Omental fat pad (tissue), 4 donors: Measurements from ENCODE around the gene RNU4-1. TPM values are rescaled to one million over a fixed set of nuclear protein-coding genes. Genes with fewer than 3 reads are reported as not detected.
"Not testable (repeated sequence)": the region's sequence is repeated elsewhere in the genome, so short reads cannot be mapped to it uniquely, and the experiment has no call there.

Experiments
- ATAC-seq: fragments of 150-250 bp; one replicate; pipeline ENCODE4 v1.9.1; 2016; ENCODE audit warnings: mild to moderate bottlenecking, moderate library complexity; ENCODE audit not compliant: low FRiP score
- DNase-seq: peaks from one replicate; pipeline ENCODE4 v3.0.0-alpha.2; 2019; ENCODE audit warnings: low spot score
- small RNA-seq: library from RNA; depleted of rRNA; stranded (forward); fragments of <200 nt; gene quantifications from one replicate; pipeline ENCODE3, GENCODE V24; 2016
- total RNA-seq, 4 donors: library from RNA; depleted of rRNA; stranded (reverse); fragments of >200 nt; gene quantifications; one replicate each; pipeline ENCODE4 v1.1.0, GENCODE V29; 2016
- TF ChIP-seq, protein P1 (sequence below), 3 donors: fragments of 450-650 bp; IDR thresholded peaks; one replicate each; pipeline ENCODE4 v1.5.1; 2016 to 2017; ENCODE audit warnings: antibody characterized with exemption in 3 of 3, mild to moderate bottlenecking in 3 of 3, moderate library complexity in 2 of 3

Gene RNU4-1
- total RNA-seq, 4 donors from 2014 or later = under 0.01 TPM; not detected in 2

DNA sequence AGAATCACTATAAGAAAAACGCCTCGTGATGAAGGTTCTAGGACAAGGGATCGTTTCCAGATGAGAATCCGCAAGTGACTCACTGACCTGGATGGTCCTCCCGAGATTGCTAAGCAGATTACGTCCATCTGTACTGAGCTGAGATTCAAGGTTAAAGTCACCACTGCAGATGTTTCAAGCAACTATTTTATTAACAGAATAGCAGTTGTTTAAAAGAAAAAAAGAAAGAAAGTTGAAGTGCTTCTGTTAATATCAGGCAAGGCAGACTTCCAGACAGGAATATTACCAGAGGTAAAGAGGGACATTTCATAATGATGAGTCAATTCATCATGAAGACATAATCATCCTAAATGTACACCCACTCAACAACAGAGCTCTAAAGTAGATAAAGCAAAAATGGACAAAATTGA lies 45.4 kb downstream of the RNU4-1 start:
- TF ChIP-seq, protein P1, sequence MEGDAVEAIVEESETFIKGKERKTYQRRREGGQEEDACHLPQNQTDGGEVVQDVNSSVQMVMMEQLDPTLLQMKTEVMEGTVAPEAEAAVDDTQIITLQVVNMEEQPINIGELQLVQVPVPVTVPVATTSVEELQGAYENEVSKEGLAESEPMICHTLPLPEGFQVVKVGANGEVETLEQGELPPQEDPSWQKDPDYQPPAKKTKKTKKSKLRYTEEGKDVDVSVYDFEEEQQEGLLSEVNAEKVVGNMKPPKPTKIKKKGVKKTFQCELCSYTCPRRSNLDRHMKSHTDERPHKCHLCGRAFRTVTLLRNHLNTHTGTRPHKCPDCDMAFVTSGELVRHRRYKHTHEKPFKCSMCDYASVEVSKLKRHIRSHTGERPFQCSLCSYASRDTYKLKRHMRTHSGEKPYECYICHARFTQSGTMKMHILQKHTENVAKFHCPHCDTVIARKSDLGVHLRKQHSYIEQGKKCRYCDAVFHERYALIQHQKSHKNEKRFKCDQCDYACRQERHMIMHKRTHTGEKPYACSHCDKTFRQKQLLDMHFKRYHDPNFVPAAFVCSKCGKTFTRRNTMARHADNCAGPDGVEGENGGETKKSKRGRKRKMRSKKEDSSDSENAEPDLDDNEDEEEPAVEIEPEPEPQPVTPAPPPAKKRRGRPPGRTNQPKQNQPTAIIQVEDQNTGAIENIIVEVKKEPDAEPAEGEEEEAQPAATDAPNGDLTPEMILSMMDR (IDR thresholded peaks at IDR 0.05) = no peak
- DNase-seq (no peak), ATAC-seq (peak; percentile 28)

DNA sequence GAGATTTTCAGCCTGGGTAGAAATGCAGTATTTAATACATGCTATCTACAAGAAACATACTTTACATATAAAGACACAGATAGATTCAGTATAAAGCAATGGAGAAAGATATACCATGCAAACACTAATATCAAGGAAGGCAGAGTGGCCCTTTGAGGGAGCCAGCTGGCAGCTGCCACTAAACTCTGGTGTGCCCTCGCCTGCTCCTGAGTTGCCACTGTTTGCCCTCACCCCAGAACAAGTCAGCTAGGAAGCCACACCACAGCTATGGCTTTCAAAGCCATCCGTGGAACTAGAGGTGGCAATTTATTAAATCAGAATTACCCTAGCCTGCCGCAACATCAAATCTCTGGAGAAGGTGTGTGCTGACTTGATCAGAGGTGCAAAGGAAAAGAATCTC lies 45.9 kb downstream of the RNU4-1 start:
- no peak for ATAC-seq
- DNase-seq = no peak
- TF ChIP-seq, protein P1 (IDR thresholded peaks at IDR 0.05) = no peak

DNA sequence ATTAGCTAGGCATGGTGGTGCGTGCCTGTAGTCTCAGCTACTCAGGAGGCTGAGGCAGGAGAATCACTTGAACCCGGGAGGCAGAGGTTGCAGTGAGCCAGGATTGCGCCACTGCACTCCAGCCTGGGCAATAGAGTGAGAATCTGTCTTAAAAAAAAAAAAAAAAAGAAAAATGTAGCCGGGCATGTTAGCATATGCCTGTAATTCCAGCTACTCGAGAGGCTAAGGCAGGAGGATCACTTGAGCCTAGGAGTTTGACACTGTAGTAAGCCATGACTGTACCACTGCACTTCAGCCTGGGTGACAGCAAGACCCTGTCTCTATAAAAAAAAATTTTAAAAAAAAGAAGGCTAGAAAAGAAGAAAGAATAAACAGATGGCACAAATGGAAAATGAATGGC lies 46.3 kb downstream of the RNU4-1 start:
- not testable (repeated sequence) for ATAC-seq, DNase-seq

Small RNA genes within 50 kb of the gene (small RNA-seq; reads per million reads assigned to genes)
- gene RNU4-1 = 1,679 reads per million, percentile 99 among the genes with 10 or more reads in this experiment
- 912 reads per million, percentile 99 among the genes with 10 or more reads in this experiment for gene RNU4-2
- not detected for gene RNU6-1088P

Other genes starting within 250 kb of the RNU4-1 start
- 10 to 100 TPM; 22.4 to 36.1 (median 25.9) TPM for gene RAB35, start 176.5 kb downstream of the RNU4-1 start, total RNA-seq
- gene GCN1, start 98.5 kb downstream of the RNU4-1 start, total RNA-seq = 10 to 100 TPM; 52.5 to 99.4 (median 72.1) TPM
- gene RPLP0, start 92.1 kb downstream of the RNU4-1 start, total RNA-seq = 1,000 to 10,000 TPM; 2,289 to 4,489 (median 2,885) TPM
- 100 to 1,000 TPM in 1 of 4 donors, 10 to 100 TPM in 3; 40.0 to 151 (median 73.1) TPM for gene PXN, start 27.5 kb downstream of the RNU4-1 start, total RNA-seq
- gene RNU4-2, start 1.3 kb downstream of the RNU4-1 start, total RNA-seq = under 1 TPM; under 0.01 TPM
- 1 to 10 TPM in 3 of 4 donors, not detected in 1; 1.3 to 2.4 (median 1.4) TPM for gene SIRT4, start 9.1 kb upstream of the RNU4-1 start, total RNA-seq
- gene PLA2G1B, start 34.5 kb upstream of the RNU4-1 start, total RNA-seq = not detected
- gene MSI1, start 75.9 kb upstream of the RNU4-1 start, total RNA-seq = 1 to 10 TPM in 1 of 4 donors, under 1 TPM in 2, not detected in 1; 0.13 to 2.0 (median 0.37) TPM
- 100 to 1,000 TPM; 374 to 751 (median 529) TPM for gene COX6A1, start 144.9 kb upstream of the RNU4-1 start, total RNA-seq
- 10 to 100 TPM; 11.3 to 21.6 (median 16.2) TPM for gene TRIAP1, start 153.1 kb upstream of the RNU4-1 start, total RNA-seq
- gene GATC, start 153.2 kb upstream of the RNU4-1 start, total RNA-seq = 10 to 100 TPM; 22.8 to 30.7 (median 24.2) TPM
- 10 to 100 TPM; 62.3 to 88.7 (median 71.4) TPM for gene SRSF9, start 176.5 kb upstream of the RNU4-1 start, total RNA-seq
- gene DYNLL1, start 202.9 kb upstream of the RNU4-1 start, total RNA-seq = 100 to 1,000 TPM; 142 to 209 (median 175) TPM
- gene COQ5, start 235.9 kb upstream of the RNU4-1 start, total RNA-seq = 10 to 100 TPM; 14.4 to 31.2 (median 25.4) TPM
- gene RNF10, start 241.1 kb upstream of the RNU4-1 start, total RNA-seq = 100 to 1,000 TPM; 124 to 217 (median 167) TPM